Endothelial cell of umbilical vein (primary cell): Measurements from ENCODE around the gene SLC39A11. TPM values are rescaled to one million over a fixed set of nuclear protein-coding genes. Genes with fewer than 3 reads are reported as not detected.

Experiments
- BruUV-seq: library from RNA; stranded (reverse); fragments of 400-500 nt; replicated peaks from 2 replicates; lab custom pipeline; 2021; lab: Mats Ljungman, UMichigan
- CTCF ChIA-PET: fragments of 300-600, 350-600 bp; sonication (Branson Sonifier 250); formaldehyde crosslinking; loops from one replicate; lab custom pipeline; 2021; ENCODE audit warnings: antibody characterized with exemption, inconsistent platforms; lab: Charles Lee
- POLR2A ChIA-PET: fragments of 300-600, 350-600 bp; sonication (Branson Sonifier 250); formaldehyde crosslinking; loops from one replicate; lab custom pipeline; 2021; ENCODE audit warnings: antibody characterized with exemption, inconsistent platforms; lab: Charles Lee
- DNase-seq: peaks from one replicate; pipeline ENCODE4 v3.0.0-alpha.2; 2011; ENCODE audit warnings: low read depth, low spot score
- FAIRE-seq: peaks from 2 replicates; lab custom pipeline; 2011; peaks lifted over from hg19 to GRCh38; lab: Jason Lieb, UNC
- H2AFZ ChIP-seq: 2 replicates; pipeline ENCODE4 v1.6.0; 2012; ENCODE audit warnings: low read depth, low read length, control low read depth, inconsistent platforms
- H3K27ac ChIP-seq: 2 replicates; pipeline ENCODE4 v1.5.1; 2011; ENCODE audit warnings: low read depth, mild to moderate bottlenecking, control low read depth, low read length, moderate library complexity; ENCODE audit not compliant: insufficient read depth
- H3K27me3 ChIP-seq, 2 experiments: 2 replicates each; pipeline versions ENCODE4 v1.6.0 to v1.6.1; 2011; ENCODE audit warnings: low read length in 2 of 2, mixed read lengths in 1 of 2; ENCODE audit not compliant: control insufficient read depth in 2 of 2, insufficient read depth in 2 of 2
- H3K36me3 ChIP-seq, 2 experiments: 2 replicates in 1 of 2; 3 replicates in 1 of 2; pipeline ENCODE4 v1.5.1; 2011; ENCODE audit warnings: low read length in 2 of 2, mild to moderate bottlenecking in 1 of 2, moderate library complexity in 1 of 2; ENCODE audit not compliant: control insufficient read depth in 2 of 2, insufficient read depth in 2 of 2; ENCODE audit errors: extremely low read depth in 1 of 2
- H3K4me1 ChIP-seq: 3 replicates; pipeline ENCODE4 v1.5.1; 2011; ENCODE audit warnings: mild to moderate bottlenecking, low read length; ENCODE audit not compliant: control insufficient read depth, insufficient read depth; ENCODE audit errors: extremely low read depth
- H3K4me2 ChIP-seq: 2 replicates; pipeline ENCODE4 v1.6.1; 2011; ENCODE audit warnings: low read length, control low read depth, mixed read lengths; ENCODE audit not compliant: insufficient read depth
- H3K4me3 ChIP-seq, 3 experiments: fragments of 200-600 bp in 1 of 3; sonication (generic), shearing (Covaris generic) in 1 of 3; replicated peaks in 1 of 3; 2 replicates each; pipeline ENCODE4 v1.5.1; 2011 to 2016; ENCODE audit warnings: control low read depth in 3 of 3, low read length in 3 of 3, mild to moderate bottlenecking in 2 of 3, inconsistent platforms in 1 of 3, low read depth in 1 of 3, moderate library complexity in 1 of 3; ENCODE audit not compliant: insufficient read depth in 1 of 3
- H3K79me2 ChIP-seq: 2 replicates; pipeline ENCODE4 v1.6.0; 2012; ENCODE audit warnings: low read length, inconsistent platforms; ENCODE audit not compliant: control insufficient read depth, insufficient read depth
- H3K9ac ChIP-seq: replicated peaks from 2 replicates; pipeline ENCODE3; 2011; ENCODE audit warnings: low read length, control low read depth; ENCODE audit not compliant: insufficient read depth; ENCODE audit errors: extremely low read depth
- H3K9me1 ChIP-seq: replicated peaks from 3 replicates; pipeline ENCODE4 v1.6.0; 2011; ENCODE audit warnings: mild to moderate bottlenecking, low read length; ENCODE audit not compliant: control insufficient read depth, insufficient read depth; ENCODE audit errors: extremely low read depth
- H3K9me3 ChIP-seq: replicated peaks from 2 replicates; pipeline ENCODE4 v1.5.1; 2012; ENCODE audit warnings: low read length, inconsistent platforms; ENCODE audit not compliant: control insufficient read depth, insufficient read depth
- H4K20me1 ChIP-seq: replicated peaks from 2 replicates; pipeline ENCODE3; 2011; ENCODE audit warnings: mild to moderate bottlenecking, low read length; ENCODE audit not compliant: control insufficient read depth, insufficient read depth; ENCODE audit errors: extremely low read depth
- CTCF ChIP-seq, 2 donors: IDR thresholded peaks; 1 replicate in 1 of 2; 2 replicates in 1 of 2; pipeline ENCODE4 v1.5.1; 2011; ENCODE audit warnings: low read length in 2 of 2, mild to moderate bottlenecking in 2 of 2, moderate library complexity in 2 of 2, control low read depth in 1 of 2, inconsistent platforms in 1 of 2, low read depth in 1 of 2; ENCODE audit not compliant: insufficient read depth in 1 of 2; ENCODE audit errors: extremely low read depth in 1 of 2
- EZH2 ChIP-seq: IDR thresholded peaks from 2 replicates; pipeline ENCODE4 v1.6.1; 2012; ENCODE audit warnings: borderline replicate concordance, low read depth, mild to moderate bottlenecking, moderate library complexity, low read length, inconsistent platforms; ENCODE audit not compliant: severe bottlenecking
- FOS ChIP-seq: IDR thresholded peaks from 2 replicates; pipeline ENCODE4 v1.6.1; 2011; ENCODE audit warnings: mild to moderate bottlenecking, low read length, moderate library complexity, borderline replicate concordance; ENCODE audit not compliant: insufficient read depth
- GATA2 ChIP-seq: IDR thresholded peaks from 2 replicates; pipeline ENCODE4 v1.7.0; 2011; ENCODE audit warnings: low read depth, mild to moderate bottlenecking, moderate library complexity, mixed read lengths, low read length; ENCODE audit not compliant: insufficient read length, insufficient read depth
- JUN ChIP-seq: IDR thresholded peaks from 2 replicates; pipeline ENCODE4 v1.6.1; 2011; ENCODE audit warnings: borderline replicate concordance, low read depth; ENCODE audit not compliant: insufficient read length, insufficient read depth
- MAX ChIP-seq: IDR thresholded peaks from 2 replicates; pipeline ENCODE4 v1.6.1; 2011; ENCODE audit not compliant: insufficient read depth, insufficient read length
- MYC ChIP-seq: IDR thresholded peaks from one replicate; pipeline ENCODE4 v1.6.1; 2011; ENCODE audit warnings: mild to moderate bottlenecking, low read depth, low read length
- POLR2A ChIP-seq: IDR thresholded peaks from 2 replicates; pipeline ENCODE4 v1.6.1; 2012; ENCODE audit warnings: low read depth, mild to moderate bottlenecking, control low read depth, low read length
- POLR2AphosphoS5 ChIP-seq: IDR thresholded peaks from 2 replicates; pipeline ENCODE4 v1.6.1; 2012; ENCODE audit warnings: low read depth, mild to moderate bottlenecking, control low read depth, low read length, moderate library complexity; ENCODE audit not compliant: insufficient read depth
- dilution Hi-C: fragments of 300-500 bp; cut with MboI; formaldehyde crosslinking; loops from one replicate; pipeline ENCODE4 v1.15.0; 2019; ENCODE audit warnings: low sequenced_read_pairs; ENCODE audit not compliant: extremely low pct_ligation_motif_present
- intact Hi-C: fragments of 100-400 bp; cut with micrococcal nuclease; formaldehyde crosslinking; loops from one replicate; pipeline ENCODE4 v1.10.0; 2022
- polyA plus RNA-seq, 4 experiments: library from polyadenylated mRNA; depleted of rRNA in 3 of 4; stranded (reverse) in 3 of 4; unstranded in 1 of 4; fragments of >200 nt; gene quantifications; 2 replicates each; pipeline versions ENCODE4 v1.2.1 to v1.2.3, GENCODE V29; 2011 to 2012; ENCODE audit warnings: missing spikeins in 1 of 4
- total RNA-seq: library from RNA; stranded (reverse); gene quantifications from 2 replicates; pipeline ENCODE4 v1.2.3, GENCODE V29; 2021

SLC39A11 gene
- total and polyA plus RNA-seq, 2 donors (not counting 3 experiments of a cell fraction or from before 2014, with no cell fraction given), result 8.1 to 11.9 TPM

GRCh38 chr17:72735592-72735991 lies 356.9 kb downstream of the SLC39A11 start:
- CTCF ChIA-PET, result interaction anchor here (1.2 to 2.5 kb wide), 2 partner anchors 9 to 10 kb away, joined by 3 to 8 read pairs; no protein-coding TSS in a partner anchor
- no peaks in the 10 kb centered on the region for H3K36me3 ChIP-seq
- H2AFZ ChIP-seq, result no peak overlapping the region
- POLR2A ChIA-PET, result no interaction called here
- no peak overlapping the region for H3K4me2 ChIP-seq
- TF ChIP-seq JUN (no peak), MAX (no peak), EZH2 (no peak), POLR2AphosphoS5 (no peak), CTCF (IDR thresholded peaks at IDR 0.05; ENCODE audit: extremely low read depth in 1 of 2, insufficient read depth in 1 of 2, low read depth in 1 of 2, low read length in 2 of 2) (no peak), FOS (no peak), MYC (no peak), POLR2A (no peak), GATA2 (no peak)
- dilution Hi-C loops, result no loop called here
- no peaks in the 10 kb centered on the region for H3K27me3 ChIP-seq
- H3K4me1 ChIP-seq, result no peaks in the 10 kb centered on the region
- DNase-seq, result no peak
- no TSS peak for BruUV-seq
- H3K27ac ChIP-seq, result no peak overlapping the region
- no peak overlapping the region for H3K9ac ChIP-seq
- H4K20me1 ChIP-seq, result no peaks in the 10 kb centered on the region
- H3K4me3 ChIP-seq, result no peak overlapping the region
- intact Hi-C loops, result no loop called here
- FAIRE-seq, result no peak
- H3K9me3 ChIP-seq, result no peaks in the 10 kb centered on the region
- H3K79me2 ChIP-seq, result no peaks in the 10 kb centered on the region
- no peaks in the 10 kb centered on the region for H3K9me1 ChIP-seq
